GM12864 (cell line): Measurements from ENCODE around the gene RHEX.

Source experiments
- DNase-seq: peaks from one replicate; pipeline ENCODE4 v3.0.0-alpha.2; 2011; ENCODE audit warnings: low read depth
- H3K4me3 ChIP-seq: 2 replicates; pipeline ENCODE4 v1.5.1; 2011; ENCODE audit warnings: mild to moderate bottlenecking, low read depth, low read length, control low read depth
- CTCF ChIP-seq: IDR thresholded peaks from 2 replicates; pipeline ENCODE4 v1.5.1; 2011; ENCODE audit warnings: low read depth, mild to moderate bottlenecking, moderate library complexity, low read length, control low read depth, inconsistent platforms; ENCODE audit errors: missing control alignments

Gene RHEX

GRCh38 chr1:206021008-206021625 is 31.9 kb upstream of the RHEX start:
- DNase-seq: no peak
- no peak overlapping the region for H3K4me3 ChIP-seq
- TF ChIP-seq CTCF: no peak

GRCh38 chr1:206021626-206022365 is 31.2 kb upstream of the RHEX start:
- H3K4me3 ChIP-seq: no peak overlapping the region
- no peak for TF ChIP-seq CTCF
- no peak for DNase-seq

- no peak for TF ChIP-seq CTCF
- H3K4me3 ChIP-seq: no peak overlapping the region
- no peak for DNase-seq
Measured at GRCh38 chr1:206022766-206023165, 30.2 kb upstream of the RHEX start.

DNA sequence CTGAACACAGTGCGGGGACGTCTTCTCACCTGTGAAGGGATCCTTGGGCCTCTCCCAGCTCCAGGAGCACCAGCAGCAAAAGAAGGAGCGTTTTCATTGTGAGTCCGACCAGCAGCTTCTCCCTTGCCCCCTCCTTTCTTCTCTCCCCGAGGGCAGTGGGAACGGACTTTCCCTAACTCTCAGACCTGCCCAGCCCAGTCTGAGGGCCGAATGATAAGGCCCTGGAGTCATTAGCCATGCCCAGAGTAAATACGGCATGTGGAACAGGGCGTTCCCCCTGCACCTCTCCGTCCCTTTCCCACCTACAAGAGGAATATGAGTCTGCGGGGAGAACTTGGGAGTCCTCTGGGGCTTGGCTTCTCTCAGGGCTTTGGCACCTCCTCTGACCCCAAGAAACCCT is 29.3 kb upstream of the RHEX start, which contains the start of gene CTSE:
Gene CTSE, minus strand, starts transcription at position 201 of the 400 bp plus-strand sequence. Its CDS starts 104 bp downstream, at position 97.
- no peak for TF ChIP-seq CTCF
- no peak for DNase-seq
- H3K4me3 ChIP-seq: no peak within 1 kb of the TSS

DNA sequence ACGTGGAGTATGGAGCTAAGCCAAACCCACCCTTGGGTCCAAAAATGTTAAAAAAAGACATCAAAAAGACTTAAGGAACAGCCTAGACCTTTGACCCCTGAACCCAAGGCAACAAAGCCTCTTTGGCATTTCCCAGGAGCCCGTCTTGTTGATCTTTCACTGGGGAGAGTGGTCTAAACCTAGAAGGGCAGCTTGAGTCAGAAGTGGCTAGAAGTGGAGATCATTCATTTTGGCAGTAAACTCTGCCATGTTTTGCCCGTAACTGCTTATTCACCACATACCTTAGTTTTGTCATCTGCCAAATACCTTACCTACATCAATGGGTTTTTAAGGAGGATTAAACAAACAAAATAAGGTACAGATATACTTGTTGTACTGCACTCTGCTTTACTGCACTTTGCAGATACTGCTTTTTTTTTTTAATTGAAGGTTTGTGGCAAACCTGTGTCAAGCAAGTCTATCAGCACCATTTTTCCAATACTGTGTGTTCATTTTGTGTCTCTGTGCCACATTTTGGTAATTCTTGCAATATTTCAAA is 27.6 kb upstream of the RHEX start:
- TF ChIP-seq CTCF: no peak
- no peak overlapping the region for H3K4me3 ChIP-seq
- no peak for DNase-seq

- DNase-seq: no peak
- no peak overlapping the region for H3K4me3 ChIP-seq
- TF ChIP-seq CTCF: no peak
Measured at GRCh38 chr1:206029484-206029883, 23.5 kb upstream of the RHEX start.
